DND-41 (cell line): Measurements from ENCODE around the gene MFSD2A.

Experiments
- ATAC-seq: fragments of 200-7000 bp; cut with Tn5 transposase; 3 replicates; pipeline ENCODE4 v1.9.1; 2021; ENCODE audit warnings: low read depth; ENCODE audit not compliant: insufficient read depth
- DNase-seq: peaks from one replicate; pipeline ENCODE4 v3.0.0-alpha.2; 2020
- H2AFZ ChIP-seq: 2 replicates; pipeline ENCODE4 v1.6.0; 2012; ENCODE audit warnings: low read depth, low read length
- H3K27ac ChIP-seq: 2 replicates; pipeline ENCODE4 v1.5.1; 2012; ENCODE audit warnings: low read length, inconsistent platforms
- H3K27me3 ChIP-seq: fragments of 200-600 bp; sonication (generic); 2 replicates; pipeline ENCODE4 v1.6.0; 2012; ENCODE audit warnings: low read length, mild to moderate bottlenecking, inconsistent platforms; ENCODE audit not compliant: insufficient read depth, poor library complexity
- H3K36me3 ChIP-seq: 2 replicates; pipeline ENCODE4 v1.5.1; 2012; ENCODE audit warnings: low read length, inconsistent platforms; ENCODE audit not compliant: insufficient read depth
- H3K4me1 ChIP-seq: 2 replicates; pipeline ENCODE4 v1.5.1; 2012; ENCODE audit warnings: mild to moderate bottlenecking, low read length; ENCODE audit not compliant: insufficient read depth
- H3K4me2 ChIP-seq: 2 replicates; pipeline ENCODE4 v1.6.0; 2012; ENCODE audit warnings: mild to moderate bottlenecking, moderate library complexity, low read length, inconsistent platforms; ENCODE audit not compliant: insufficient read depth
- H3K4me3 ChIP-seq, 2 experiments: fragments of 200-600 bp in 1 of 2; shearing (Covaris generic) in 1 of 2; 2 replicates each; pipeline ENCODE4 v1.5.1; 2012 to 2016; ENCODE audit warnings: inconsistent platforms in 2 of 2, low read length in 2 of 2, mild to moderate bottlenecking in 2 of 2, low read depth in 1 of 2, moderate library complexity in 1 of 2
- H3K79me2 ChIP-seq: 2 replicates; pipeline ENCODE4 v1.6.0; 2012; ENCODE audit warnings: low read length, inconsistent platforms; ENCODE audit not compliant: insufficient read depth
- H3K9ac ChIP-seq: 2 replicates; pipeline ENCODE4 v1.6.0; 2012; ENCODE audit warnings: low read depth, mild to moderate bottlenecking, inconsistent platforms, low read length, moderate library complexity
- H3K9me3 ChIP-seq: 2 replicates; pipeline ENCODE4 v1.5.1; 2012; ENCODE audit warnings: low read length, moderate library complexity, mild to moderate bottlenecking, inconsistent platforms; ENCODE audit not compliant: insufficient read depth, severe bottlenecking
- H4K20me1 ChIP-seq: 2 replicates; pipeline ENCODE4 v1.6.0; 2012; ENCODE audit warnings: low read length; ENCODE audit not compliant: insufficient read depth
- CTCF ChIP-seq: IDR thresholded peaks from 2 replicates; pipeline ENCODE4 v1.5.1; 2012; ENCODE audit warnings: borderline replicate concordance, low read length, moderate library complexity, mild to moderate bottlenecking; ENCODE audit not compliant: poor library complexity, severe bottlenecking; ENCODE audit errors: extremely low read depth
- EZH2 ChIP-seq: IDR thresholded peaks from 3 replicates; pipeline ENCODE4 v1.6.1; 2012; ENCODE audit warnings: borderline replicate concordance, low read depth, mild to moderate bottlenecking, moderate library complexity, low read length, inconsistent platforms; ENCODE audit not compliant: severe bottlenecking

The MFSD2A gene

GRCh38 chr1:39928809-39929587 lies 25.9 kb upstream of the MFSD2A start:
- no peak overlapping the region for H3K27ac ChIP-seq
- no peak for ATAC-seq

GRCh38 chr1:39933956-39934941 lies 20.7 kb upstream of the MFSD2A start:
- TF ChIP-seq CTCF (no peak), EZH2 (no peak)
- ATAC-seq (no peak), DNase-seq (no peak)
- no peaks in the 10 kb centered on the region for H3K79me2 ChIP-seq
- no peaks in the 10 kb centered on the region for H3K9me3 ChIP-seq
- peaks cover under 1% of the 10 kb centered on the region for H3K27me3 ChIP-seq
- H2AFZ ChIP-seq, result no peak overlapping the region
- H3K4me3 ChIP-seq, result no peak overlapping the region
- no peak overlapping the region for H3K9ac ChIP-seq
- H3K4me2 ChIP-seq, result no peak overlapping the region
- no peak overlapping the region for H3K27ac ChIP-seq
- no peaks in the 10 kb centered on the region for H4K20me1 ChIP-seq
- H3K36me3 ChIP-seq, result no peaks in the 10 kb centered on the region
- no peaks in the 10 kb centered on the region for H3K4me1 ChIP-seq

More at GRCh38 chr1:39928809-39929587, 25.9 kb upstream of the MFSD2A start:
- no peaks in the 10 kb centered on the region for H4K20me1 ChIP-seq
- H3K4me1 ChIP-seq, result no peaks in the 10 kb centered on the region
- TF ChIP-seq CTCF (no peak), EZH2 (no peak)
- H3K9me3 ChIP-seq, result no peaks in the 10 kb centered on the region
- no peak overlapping the region for H2AFZ ChIP-seq
- H3K4me3 ChIP-seq, result no peak overlapping the region
- no peak overlapping the region for H3K9ac ChIP-seq
- peaks cover 10% of the 10 kb centered on the region for H3K27me3 ChIP-seq
- no peaks in the 10 kb centered on the region for H3K36me3 ChIP-seq
- DNase-seq, result no peak
- H3K4me2 ChIP-seq, result no peak overlapping the region
- H3K79me2 ChIP-seq, result no peaks in the 10 kb centered on the region

- no peaks in the 10 kb centered on the region for H3K4me1 ChIP-seq
- no peaks in the 10 kb centered on the region for H4K20me1 ChIP-seq
- H3K27ac ChIP-seq, result no peak overlapping the region
Measured at GRCh38 chr1:39936724-39937491, 18.0 kb upstream of the MFSD2A start.

More at GRCh38 chr1:39936724-39937491, 18.0 kb upstream of the MFSD2A start:
- H2AFZ ChIP-seq, result no peak overlapping the region
- TF ChIP-seq CTCF (no peak), EZH2 (no peak)
- no peaks in the 10 kb centered on the region for H3K79me2 ChIP-seq
- H3K27me3 ChIP-seq, result peaks cover 4% of the 10 kb centered on the region
- H3K9me3 ChIP-seq, result no peaks in the 10 kb centered on the region
- peak overlapping the region; percentile 3; the same call in 1 of the 2 replicates for H3K4me2 ChIP-seq
- no peak overlapping the region for H3K9ac ChIP-seq
- ATAC-seq (no peak), DNase-seq (no peak)
- no peaks in the 10 kb centered on the region for H3K36me3 ChIP-seq
- no peak overlapping the region for H3K4me3 ChIP-seq
